Activated T-helper 1 cell treated with anti-CD3 and anti-CD28 coated beads, Interleukin-2, amount 50 U/mL, for 16 hours (primary cell): ENCODE data around the gene TIMM10B.

ENCODE experiments used
- DNase-seq, 2 donors: peaks; one replicate each; pipeline ENCODE4 v3.0.0-alpha.2; 2020; ENCODE audit warnings: low read depth in 1 of 2, low spot score in 1 of 2

TIMM10B gene, protein sequence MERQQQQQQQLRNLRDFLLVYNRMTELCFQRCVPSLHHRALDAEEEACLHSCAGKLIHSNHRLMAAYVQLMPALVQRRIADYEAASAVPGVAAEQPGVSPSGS

GRCh38 chr11:6481012-6481923 lies at the start of gene TIMM10B, which contains the start of gene ARFIP2:
TSS of gene TIMM10B (plus strand) at chr11:6481501. CDS start at chr11:6481517, 16 bp downstream.
TSS of gene ARFIP2 (minus strand) at chr11:6481331. CDS start at chr11:6480421, 910 bp downstream.
- DNase-seq = peak; percentile 94 to 96

DNA sequence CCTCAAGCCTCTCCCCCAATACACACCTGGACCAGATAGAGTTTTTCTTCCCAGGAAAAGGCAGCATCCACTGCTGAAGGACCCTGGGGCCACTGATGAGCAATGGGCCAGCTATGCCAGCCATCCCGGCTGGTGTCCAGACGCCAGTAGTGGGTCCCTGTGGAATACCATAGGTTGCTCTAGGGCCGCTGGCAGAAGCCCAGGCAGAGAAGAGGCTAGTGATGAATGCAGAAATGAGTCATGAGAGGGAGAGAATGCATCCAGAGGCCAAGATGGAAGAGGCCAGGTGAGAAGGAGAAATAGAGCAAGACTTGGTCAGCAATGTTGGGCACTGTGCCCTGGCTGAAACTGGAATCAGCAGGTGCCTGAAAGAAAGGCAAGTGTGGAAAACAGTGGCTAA lies 49.4 kb upstream of the TIMM10B start:
- DNase-seq = no peak

DNA sequence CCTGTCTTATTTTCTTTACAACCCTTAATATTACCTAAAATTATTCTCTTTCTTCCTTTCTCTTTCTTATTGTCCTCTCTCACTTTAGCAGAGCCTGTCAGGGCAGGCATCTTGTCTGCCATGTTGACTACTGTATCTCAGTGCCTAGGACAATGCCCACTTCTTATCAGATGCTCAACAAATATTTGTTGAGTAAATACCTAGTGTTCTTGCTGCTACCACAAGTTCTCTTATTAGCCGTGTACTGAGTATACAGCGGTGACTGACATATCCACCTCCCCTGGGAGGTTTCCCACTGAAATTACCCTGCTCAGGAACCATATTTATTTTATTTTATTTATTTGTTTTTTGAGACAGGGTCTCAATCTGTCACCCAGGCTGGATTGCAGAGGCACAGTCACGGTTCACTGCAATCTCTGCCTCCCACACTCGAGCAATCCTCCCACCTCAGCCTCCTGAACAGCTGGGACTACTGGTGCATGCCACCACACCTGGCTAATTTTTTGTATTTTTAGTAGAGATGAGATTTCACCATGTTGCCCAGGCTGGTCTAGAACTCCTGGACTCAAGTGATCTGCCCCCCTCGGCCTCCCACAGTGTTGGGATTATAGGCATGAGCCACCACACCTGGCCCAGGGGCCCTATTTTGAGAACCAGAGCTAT lies 47.2 kb upstream of the TIMM10B start:
- DNase-seq = no peak

DNA sequence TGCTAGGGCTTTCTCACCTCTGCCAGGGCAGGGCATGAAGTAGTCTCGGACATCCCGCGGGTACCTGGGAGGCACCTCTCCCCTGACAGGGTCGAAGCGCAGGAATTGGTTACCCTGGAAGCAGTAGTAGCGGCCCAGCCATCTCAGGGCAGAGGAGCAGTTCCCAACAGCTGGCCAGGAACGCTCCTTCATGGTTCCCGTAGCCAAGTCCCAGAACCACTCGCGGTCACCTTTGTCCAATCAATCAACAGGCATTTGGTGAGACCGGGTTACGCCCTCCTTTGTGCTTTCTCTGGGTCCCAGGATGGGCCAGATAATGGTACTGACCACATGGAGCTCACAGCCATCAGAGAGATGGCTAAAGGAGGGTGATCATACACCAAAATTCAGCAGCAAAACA lies 43.9 kb upstream of the TIMM10B start:
- DNase-seq = no peak

- DNase-seq = no peak
These were observed 43.3 kb upstream of the TIMM10B start for GRCh38 chr11:6437993-6438392.

DNA sequence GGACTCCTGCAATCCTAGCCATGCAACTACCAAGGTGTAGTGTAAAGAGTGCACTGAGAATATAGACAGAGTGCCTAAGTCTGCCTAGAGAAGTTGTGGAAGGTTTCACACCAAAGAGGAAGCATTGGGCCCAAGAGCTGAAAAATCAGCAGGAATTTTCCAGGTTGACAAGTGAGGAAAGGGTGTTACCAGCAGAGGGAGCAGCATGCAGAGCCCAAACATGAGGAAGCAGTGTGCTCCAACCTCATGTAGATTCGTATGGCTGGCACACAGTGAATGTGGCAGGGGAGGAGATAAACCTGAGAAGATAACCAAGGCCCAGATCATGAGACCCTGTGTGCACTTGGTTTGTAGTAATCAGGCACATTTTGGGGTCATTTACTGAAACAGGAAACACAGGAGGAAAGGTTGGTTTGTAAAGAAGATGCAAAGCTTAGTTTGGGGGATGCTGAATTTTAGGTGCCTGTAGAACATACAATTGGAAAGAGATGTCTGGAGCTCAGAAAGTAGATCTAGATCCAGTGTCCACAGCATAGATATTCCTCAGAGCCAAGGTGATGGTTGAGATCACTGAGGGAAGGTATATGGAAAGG lies 42.2 kb upstream of the TIMM10B start:
- no peak for DNase-seq

DNA sequence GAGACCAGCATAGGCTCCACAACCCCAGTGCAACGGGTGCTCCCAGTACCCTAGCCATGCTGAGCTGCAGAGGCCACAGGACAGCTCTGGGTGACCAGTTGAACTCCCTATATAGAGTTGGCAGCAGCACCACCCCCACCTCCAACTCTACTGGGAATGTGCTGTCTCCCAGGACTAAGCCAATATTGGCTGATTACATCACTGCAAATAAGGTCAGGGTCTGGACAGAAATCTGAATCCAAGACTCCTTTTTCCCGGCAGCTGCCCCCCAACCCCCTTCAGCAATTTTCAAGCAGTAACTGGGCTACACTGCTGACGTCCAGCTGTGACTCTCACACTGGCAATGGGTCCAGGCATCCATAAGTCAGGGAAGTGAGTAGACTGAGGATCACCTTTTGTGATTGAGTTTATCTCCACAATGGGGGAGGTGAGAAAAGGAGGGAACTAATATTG lies 40.4 kb upstream of the TIMM10B start, which contains the start of gene HPX:
Gene HPX, minus strand, starts transcription at position 82 of the 453 bp plus-strand sequence. Its CDS starts 24 bp downstream, at position 58.
- DNase-seq = no peak

DNA sequence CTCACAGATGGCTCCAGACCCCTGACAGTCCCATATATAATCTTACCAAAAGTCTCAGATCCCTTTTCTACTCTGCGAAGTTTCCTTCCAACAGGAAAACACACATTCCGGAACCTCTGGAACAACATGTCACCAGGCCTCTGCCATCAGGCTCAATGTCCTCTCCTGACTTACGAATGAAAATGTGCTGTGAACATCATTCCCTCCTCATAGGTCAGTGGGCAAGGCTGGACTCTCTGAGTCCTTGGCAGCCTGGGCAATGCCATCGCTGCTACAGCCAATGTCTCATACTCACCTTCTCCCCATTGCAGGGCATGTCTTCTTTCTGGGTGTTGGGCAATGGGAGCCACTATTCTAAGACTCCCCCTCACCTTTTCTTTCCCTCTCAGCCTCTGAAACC lies 38.9 kb upstream of the TIMM10B start:
- no peak for DNase-seq

GRCh38 chr11:6443269-6444003 lies 37.9 kb upstream of the TIMM10B start:
- peak in 1 of 2 donors; percentile 9 for DNase-seq

GRCh38 chr11:6448574-6448973 lies 32.7 kb upstream of the TIMM10B start:
- DNase-seq = no peak

DNA sequence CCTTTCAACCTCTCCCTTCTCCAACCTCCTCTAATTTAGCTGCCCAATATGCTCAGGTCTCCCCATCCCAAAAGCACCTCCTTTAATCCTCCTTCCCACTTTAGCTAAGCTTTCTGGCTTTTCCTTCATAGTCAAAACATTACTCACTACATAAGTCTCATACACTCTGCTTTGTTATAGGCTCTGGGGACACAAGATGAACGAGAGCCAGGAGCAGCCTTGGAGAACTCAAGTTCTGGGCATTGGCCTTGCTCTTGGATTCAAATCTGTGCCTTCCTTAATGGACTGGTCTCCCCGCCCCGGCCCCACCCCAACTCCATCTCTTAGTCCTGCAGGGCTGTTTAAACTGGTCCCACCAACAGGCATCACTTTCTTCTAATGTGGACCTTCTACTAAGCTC lies 29.1 kb upstream of the TIMM10B start:
- DNase-seq = no peak

DNA sequence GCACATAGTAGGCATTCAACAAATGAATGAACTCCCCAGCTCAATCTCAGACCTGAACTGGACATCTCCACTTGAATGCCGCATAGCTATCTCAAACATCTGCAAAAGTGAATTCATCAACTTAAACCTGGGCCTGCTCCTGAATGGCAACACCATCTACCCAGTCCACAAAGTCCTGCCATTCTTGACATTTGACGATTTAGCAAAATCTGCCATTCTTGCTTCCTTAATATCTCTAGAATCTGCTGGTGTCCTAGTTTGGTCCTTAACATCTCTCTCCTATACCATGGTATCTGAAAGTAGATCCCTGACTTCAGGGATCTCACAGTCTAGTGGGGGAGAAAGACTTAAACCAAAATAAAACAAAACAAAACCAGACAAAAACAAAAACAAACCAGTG lies 28.1 kb upstream of the TIMM10B start:
- DNase-seq = no peak

- no peak for DNase-seq
These were observed 26.2 kb upstream of the TIMM10B start for GRCh38 chr11:6455070-6455469.

- no peak for DNase-seq
These were observed 24.8 kb upstream of the TIMM10B start for GRCh38 chr11:6456361-6457073.

GRCh38 chr11:6457581-6458320 lies 23.6 kb upstream of the TIMM10B start:
- DNase-seq = no peak

DNA sequence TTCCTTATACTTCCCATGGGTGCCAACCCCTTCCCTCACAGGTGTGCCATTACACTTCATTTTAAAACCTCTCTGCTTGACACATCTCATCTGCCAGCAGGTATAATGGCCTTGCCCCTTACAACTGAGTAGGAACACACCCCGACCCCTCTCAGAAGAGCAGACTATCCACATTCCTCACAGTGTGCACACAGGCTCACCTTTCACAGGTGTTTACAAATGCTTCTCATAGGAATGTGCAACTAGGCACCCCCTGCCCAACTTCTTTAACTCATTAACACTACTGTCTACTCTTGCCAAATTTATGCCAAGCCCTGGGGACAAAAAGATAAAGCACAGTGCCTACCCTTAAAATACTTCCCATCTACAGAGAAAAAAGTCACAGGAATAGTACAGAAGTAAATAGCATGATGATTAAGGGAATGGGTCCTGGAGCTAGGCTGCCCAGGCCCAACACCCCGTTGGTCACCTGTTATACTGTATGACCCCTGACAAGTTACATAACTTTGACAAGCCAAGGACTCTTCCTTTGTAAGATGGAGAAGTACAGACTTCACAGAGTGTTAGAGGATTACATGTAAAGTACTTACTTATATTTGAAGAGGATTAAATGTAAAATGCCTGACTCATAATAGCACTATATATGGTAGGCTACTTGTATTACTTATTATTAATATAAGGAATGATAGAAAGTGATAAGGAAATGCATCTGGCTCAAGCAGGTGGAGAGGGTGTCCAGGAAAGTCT lies 22.8 kb upstream of the TIMM10B start:
- no peak for DNase-seq

GRCh38 chr11:6459099-6459450 lies 22.2 kb upstream of the TIMM10B start:
- no peak for DNase-seq

- no peak for DNase-seq
These were observed 12.4 kb upstream of the TIMM10B start for GRCh38 chr11:6468712-6469495.
